Suprapubic skin (tissue), 4 donors: Measurements from ENCODE around the gene SLC51B. TPM values are rescaled to one million over a fixed set of nuclear protein-coding genes. Genes with fewer than 3 reads are reported as not detected.
"Not testable (repeated sequence)": the region's sequence is repeated elsewhere in the genome, so short reads cannot be mapped to it uniquely, and the experiment has no call there.

Source experiments
- DNase-seq, 2 donors: peaks; one replicate each; pipeline ENCODE4 v3.0.0-alpha.2; 2019; ENCODE audit warnings: low spot score in 2 of 2
- H3K27ac ChIP-seq: fragments of 200-600 bp; sonication (generic); one replicate; pipeline ENCODE4 v1.5.1; 2019
- H3K27me3 ChIP-seq: fragments of 200-600 bp; sonication (generic); one replicate; pipeline ENCODE4 v1.5.1; 2019
- H3K36me3 ChIP-seq: fragments of 200-600 bp; sonication (generic); one replicate; pipeline ENCODE4 v1.5.1; 2019
- H3K4me1 ChIP-seq: fragments of 200-600 bp; sonication (generic); one replicate; pipeline ENCODE4 v1.5.1; 2019
- H3K4me3 ChIP-seq: fragments of 200-600 bp; sonication (generic); one replicate; pipeline ENCODE4 v1.5.1; 2019; ENCODE audit warnings: mild to moderate bottlenecking
- H3K9me3 ChIP-seq: fragments of 200-600 bp; sonication (generic); one replicate; pipeline ENCODE4 v1.5.1; 2019
- EP300 ChIP-seq: sonication (generic); formaldehyde crosslinking; IDR thresholded peaks from one replicate; pipeline ENCODE4 v1.6.1; 2017; ENCODE audit warnings: antibody characterized with exemption
- POLR2A ChIP-seq, 2 donors: fragments of 450-650 bp; IDR thresholded peaks; one replicate each; pipeline ENCODE4 v1.6.1; 2017; ENCODE audit warnings: antibody characterized with exemption in 2 of 2, mild to moderate bottlenecking in 2 of 2, moderate library complexity in 2 of 2
- POLR2AphosphoS5 ChIP-seq, 3 donors: sonication (generic); formaldehyde crosslinking; IDR thresholded peaks; one replicate each; pipeline ENCODE4 v1.6.1; 2017; ENCODE audit warnings: antibody characterized with exemption in 3 of 3
- WGBS: methylation state at CpG from one replicate; pipeline ENCODE4 v1.1.5; 2018; 5-methylcytosine and 5-hydroxymethylcytosine counted together
- total RNA-seq, 4 donors: library from RNA; depleted of rRNA; stranded (reverse); fragments of >200 nt; gene quantifications; one replicate each; pipeline ENCODE4 v1.1.0, GENCODE V29; 2016
- TF ChIP-seq, protein P1 (sequence below), 2 donors: fragments of 200-600 bp in 1 of 2; fragments of 450-650 bp in 1 of 2; sonication (generic) in 1 of 2; IDR thresholded peaks; one replicate each; pipeline ENCODE4 v1.5.1; 2016 to 2019; ENCODE audit warnings: antibody characterized with exemption in 2 of 2, mild to moderate bottlenecking in 1 of 2, moderate library complexity in 1 of 2

Gene SLC51B
- total RNA-seq, 4 donors from 2014 or later: 0.60 TPM; not detected in 3

DNA sequence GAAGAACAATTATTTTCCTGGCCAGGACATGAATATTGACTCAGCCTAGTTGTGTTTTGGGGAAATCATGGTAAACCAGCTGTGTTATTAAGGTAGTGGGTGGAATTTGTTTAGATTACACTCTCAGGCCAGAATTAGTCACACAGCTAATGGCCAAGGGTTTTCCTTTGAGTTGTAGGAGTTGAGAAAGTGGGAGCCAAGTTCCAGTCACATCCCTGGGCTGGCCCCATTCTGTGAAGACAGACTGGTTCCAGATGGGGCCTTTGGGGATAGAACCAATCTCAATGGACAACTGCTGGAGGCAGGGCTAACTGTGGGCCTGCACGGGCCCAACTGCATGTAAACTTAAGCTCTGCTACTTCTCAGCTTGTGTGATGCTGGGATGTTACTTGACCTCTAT lies 24.0 kb downstream of the SLC51B start:
- H3K4me3 ChIP-seq: no peak overlapping the region
- H3K27me3 ChIP-seq: peaks cover 22% of the 10 kb centered on the region
- peaks cover 31% of the 10 kb centered on the region for H3K4me1 ChIP-seq
- no peak for DNase-seq
- WGBS: no CpG with 5 or more reads among the region's 1 CpG
- TF ChIP-seq EP300: no peak
- no peak for TF ChIP-seq POLR2AphosphoS5 (IDR thresholded peaks at IDR 0.05)
- TF ChIP-seq, protein P1, sequence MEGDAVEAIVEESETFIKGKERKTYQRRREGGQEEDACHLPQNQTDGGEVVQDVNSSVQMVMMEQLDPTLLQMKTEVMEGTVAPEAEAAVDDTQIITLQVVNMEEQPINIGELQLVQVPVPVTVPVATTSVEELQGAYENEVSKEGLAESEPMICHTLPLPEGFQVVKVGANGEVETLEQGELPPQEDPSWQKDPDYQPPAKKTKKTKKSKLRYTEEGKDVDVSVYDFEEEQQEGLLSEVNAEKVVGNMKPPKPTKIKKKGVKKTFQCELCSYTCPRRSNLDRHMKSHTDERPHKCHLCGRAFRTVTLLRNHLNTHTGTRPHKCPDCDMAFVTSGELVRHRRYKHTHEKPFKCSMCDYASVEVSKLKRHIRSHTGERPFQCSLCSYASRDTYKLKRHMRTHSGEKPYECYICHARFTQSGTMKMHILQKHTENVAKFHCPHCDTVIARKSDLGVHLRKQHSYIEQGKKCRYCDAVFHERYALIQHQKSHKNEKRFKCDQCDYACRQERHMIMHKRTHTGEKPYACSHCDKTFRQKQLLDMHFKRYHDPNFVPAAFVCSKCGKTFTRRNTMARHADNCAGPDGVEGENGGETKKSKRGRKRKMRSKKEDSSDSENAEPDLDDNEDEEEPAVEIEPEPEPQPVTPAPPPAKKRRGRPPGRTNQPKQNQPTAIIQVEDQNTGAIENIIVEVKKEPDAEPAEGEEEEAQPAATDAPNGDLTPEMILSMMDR (IDR thresholded peaks at IDR 0.05): no peak
- TF ChIP-seq POLR2A (IDR thresholded peaks at IDR 0.05): no peak
- H3K9me3 ChIP-seq: no peaks in the 10 kb centered on the region
- H3K27ac ChIP-seq: peak overlapping the region; percentile 88
- H3K36me3 ChIP-seq: no peaks in the 10 kb centered on the region

DNA sequence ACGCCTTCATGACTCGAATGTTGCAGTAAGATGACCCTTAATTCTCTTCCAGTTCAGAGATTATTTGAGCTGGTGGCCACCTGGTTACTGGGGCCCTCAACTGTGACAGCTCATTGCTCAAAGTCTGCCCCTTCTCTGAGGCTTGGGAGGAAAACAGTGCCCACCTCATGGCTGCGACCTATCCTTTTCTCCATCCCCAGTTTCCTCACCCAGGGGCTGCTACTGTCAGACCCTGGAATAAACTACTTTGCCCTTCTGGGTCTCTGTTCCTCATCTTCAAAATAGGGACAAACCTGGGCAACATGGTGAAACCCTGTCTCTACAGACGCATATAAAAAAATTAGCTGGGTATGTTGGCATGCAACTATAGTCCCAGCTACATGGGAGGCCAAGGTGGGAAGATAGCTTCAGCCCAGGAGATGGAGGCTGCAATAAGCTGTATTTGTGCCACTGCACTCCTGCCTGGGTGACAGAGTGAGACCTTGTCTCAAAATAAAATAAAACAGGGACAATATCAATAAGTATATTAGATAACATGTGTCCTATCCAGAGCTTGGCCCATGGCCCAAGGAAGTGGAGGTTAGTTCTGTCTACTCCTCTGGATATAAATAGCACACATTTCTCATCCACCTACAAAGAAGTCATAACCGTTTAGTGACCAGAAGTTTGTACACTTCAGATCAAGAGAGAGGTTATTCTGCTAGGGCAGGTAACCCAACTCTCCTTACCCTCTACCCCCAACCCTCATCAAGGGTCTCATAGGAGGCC lies 24.8 kb downstream of the SLC51B start:
- 77% methylated on average over 5 of the region's 5 CpGs for WGBS
- peaks cover 31% of the 10 kb centered on the region for H3K4me1 ChIP-seq

DNA sequence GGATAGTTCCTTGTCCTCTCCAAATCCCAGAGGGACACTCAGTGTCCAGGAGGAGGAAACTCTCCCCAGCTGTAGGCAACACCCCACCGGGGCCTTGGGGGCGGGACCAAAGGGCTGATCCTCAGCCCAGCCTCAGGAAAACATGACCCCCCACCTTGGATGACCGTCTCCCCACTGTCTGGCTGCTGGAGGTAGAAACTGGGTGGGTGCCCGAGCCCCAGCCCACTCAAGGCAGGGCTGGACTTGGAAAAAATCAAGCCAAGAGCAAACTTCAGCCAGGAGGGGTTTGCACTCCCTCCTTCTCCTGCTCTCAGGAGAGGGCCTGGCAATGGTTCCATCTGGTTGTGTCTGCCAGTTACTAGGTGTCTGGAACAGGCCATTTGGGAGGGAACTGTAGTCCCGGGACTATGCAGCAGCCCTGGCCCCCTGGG lies 26.2 kb downstream of the SLC51B start:
- Histone ChIP-seq H3K4me1 (peaks cover 31% of the 10 kb centered on the region), H3K36me3 (no peaks in the 10 kb centered on the region), H3K27me3 (peaks cover 19% of the 10 kb centered on the region), H3K27ac (peak overlapping the region; percentile 7), H3K4me3 (no peak overlapping the region), H3K9me3 (no peaks in the 10 kb centered on the region)
- 58% methylated on average over 2 of the region's 5 CpGs for WGBS
- no peak for TF ChIP-seq POLR2AphosphoS5 (IDR thresholded peaks at IDR 0.05)
- TF ChIP-seq POLR2A (IDR thresholded peaks at IDR 0.05): no peak
- TF ChIP-seq, protein P1 (IDR thresholded peaks at IDR 0.05): no peak
- no peak for TF ChIP-seq EP300
- no peak for DNase-seq

More for the DNA sequence above, 24.8 kb downstream of the SLC51B start:
- peaks cover 22% of the 10 kb centered on the region for H3K27me3 ChIP-seq
- H3K4me3 ChIP-seq: no peak overlapping the region
- no peaks in the 10 kb centered on the region for H3K9me3 ChIP-seq
- TF ChIP-seq POLR2A (IDR thresholded peaks at IDR 0.05) (no peak), EP300 (no peak), POLR2AphosphoS5 (IDR thresholded peaks at IDR 0.05) (no peak)
- no peak overlapping the region for H3K27ac ChIP-seq
- no peak for DNase-seq
- H3K36me3 ChIP-seq: no peaks in the 10 kb centered on the region

DNA sequence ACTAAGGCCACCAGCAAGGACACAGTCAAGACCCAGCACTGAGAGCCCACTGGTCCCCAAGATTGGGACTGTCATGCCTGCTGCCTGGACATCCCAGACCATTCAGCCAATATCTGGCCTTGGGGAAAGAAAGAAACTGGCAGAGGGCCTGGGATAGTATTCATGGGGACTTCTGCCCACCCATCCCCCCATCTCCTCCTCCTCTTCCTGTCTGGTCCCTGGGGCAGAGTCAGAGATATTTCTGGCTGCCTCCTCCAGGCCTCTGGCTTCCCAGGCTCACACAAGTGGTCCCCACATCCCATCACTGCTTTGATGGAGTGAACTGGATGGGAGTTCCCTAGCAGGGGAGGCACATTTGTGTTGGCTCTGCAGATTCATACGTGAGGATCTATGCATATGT lies 26.8 kb downstream of the SLC51B start:
- TF ChIP-seq POLR2AphosphoS5 (IDR thresholded peaks at IDR 0.05) (no peak), EP300 (no peak), POLR2A (IDR thresholded peaks at IDR 0.05) (no peak)
- TF ChIP-seq, protein P1 (IDR thresholded peaks at IDR 0.05): no peak
- Histone ChIP-seq H3K27ac (peak overlapping the region; percentile 7), H3K4me1 (peaks cover 31% of the 10 kb centered on the region), H3K4me3 (no peak overlapping the region), H3K27me3 (peaks cover 19% of the 10 kb centered on the region), H3K36me3 (no peaks in the 10 kb centered on the region), H3K9me3 (no peaks in the 10 kb centered on the region)
- WGBS: 50% methylated on average over 1 of the region's 1 CpG
- DNase-seq: no peak

DNA sequence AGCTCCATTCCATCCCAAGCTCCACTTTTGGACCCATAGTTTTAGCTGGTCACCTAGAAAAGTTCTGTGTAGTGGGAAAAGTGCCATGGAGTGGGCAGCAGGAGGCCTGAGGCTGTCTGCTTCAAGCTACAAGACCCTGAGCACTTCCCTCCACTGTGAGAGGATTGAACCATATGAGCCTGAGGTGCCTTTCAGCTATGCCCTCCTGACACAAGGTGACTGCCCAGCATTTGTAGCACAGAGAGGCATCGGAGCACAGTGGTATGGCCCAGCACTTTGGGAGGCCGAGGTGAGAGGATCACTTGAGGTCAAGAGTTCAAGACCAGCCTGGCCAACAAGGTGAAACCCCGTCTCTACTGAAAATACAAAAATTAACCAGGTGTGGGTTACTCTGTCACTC lies 27.4 kb downstream of the SLC51B start:
- WGBS: 80% methylated on average over 3 of the region's 3 CpGs
- TF ChIP-seq POLR2A (IDR thresholded peaks at IDR 0.05) (no peak), POLR2AphosphoS5 (IDR thresholded peaks at IDR 0.05) (no peak), EP300 (no peak)
- TF ChIP-seq, protein P1 (IDR thresholded peaks at IDR 0.05): no peak
- Histone ChIP-seq H3K4me1 (peaks cover 27% of the 10 kb centered on the region), H3K9me3 (no peaks in the 10 kb centered on the region), H3K36me3 (no peaks in the 10 kb centered on the region), H3K27me3 (peaks cover 19% of the 10 kb centered on the region), H3K4me3 (no peak overlapping the region), H3K27ac (no peak overlapping the region)
- no peak for DNase-seq

DNA sequence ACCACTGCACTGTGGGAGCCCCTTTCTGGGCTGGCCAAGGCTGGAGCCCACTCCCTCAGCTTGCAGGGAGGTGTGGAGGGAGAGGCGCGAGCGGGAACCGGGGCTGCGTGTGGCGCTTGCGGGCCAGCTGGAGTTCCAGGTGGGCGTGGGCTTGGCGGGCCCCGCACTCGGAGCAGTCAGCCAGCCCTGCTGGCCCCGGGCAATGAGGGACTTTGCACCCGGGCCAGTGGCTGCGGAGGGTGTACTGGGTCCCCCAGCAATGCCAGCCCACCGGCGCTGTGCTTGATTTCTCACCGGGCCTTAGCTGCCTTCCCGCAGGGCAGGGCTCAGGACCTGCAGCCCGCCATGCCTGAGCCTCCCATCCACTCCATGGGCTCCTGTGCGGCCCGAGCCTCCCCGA lies 29.8 kb downstream of the SLC51B start:
- Histone ChIP-seq H3K4me1 (peaks cover 17% of the 10 kb centered on the region), H3K27me3 (peaks cover 16% of the 10 kb centered on the region)
- H3K4me3 ChIP-seq, H3K27ac ChIP-seq, H3K36me3 ChIP-seq, H3K9me3 ChIP-seq, DNase-seq: not testable (repeated sequence)
- WGBS: 91% methylated on average over 9 of the region's 22 CpGs

DNA sequence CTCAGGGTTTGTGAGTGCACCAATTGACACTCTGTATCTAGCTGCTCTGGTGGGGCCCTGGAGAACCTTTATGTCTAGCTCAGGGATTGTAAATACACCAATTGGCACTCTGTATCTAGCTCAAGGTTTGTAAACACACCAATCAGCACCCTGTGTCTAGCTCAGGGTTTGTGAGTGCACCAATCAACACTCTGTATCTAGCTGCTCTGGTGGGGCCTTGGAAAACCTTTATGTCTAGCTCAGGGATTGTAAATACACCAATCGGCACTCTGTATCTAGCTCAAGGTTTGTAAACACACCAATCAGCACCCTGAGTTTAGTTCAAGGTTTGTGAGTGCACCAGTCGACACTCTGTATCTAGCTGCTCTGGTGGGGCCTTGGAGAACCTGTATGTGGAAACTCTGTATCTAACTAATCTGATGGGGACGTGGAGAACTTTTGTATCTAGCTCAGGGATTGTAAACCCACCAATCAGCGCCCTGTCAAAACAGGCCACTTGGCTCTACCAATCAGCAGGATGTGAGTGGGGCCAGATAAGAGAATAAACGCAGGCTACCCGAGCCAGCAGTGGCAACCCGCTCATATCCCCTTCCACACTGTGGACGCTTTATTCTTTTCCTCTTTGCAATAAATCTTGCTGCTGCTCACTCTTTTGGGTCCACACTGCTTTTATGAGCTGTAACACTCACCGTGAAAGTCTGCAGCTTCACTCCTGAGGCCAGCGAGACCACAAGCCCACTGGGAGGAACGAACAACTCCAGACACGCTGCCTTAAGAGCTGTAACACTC lies 30.6 kb downstream of the SLC51B start:
- DNase-seq, H3K9me3 ChIP-seq, H3K4me3 ChIP-seq, H3K27ac ChIP-seq, H3K36me3 ChIP-seq: not testable (repeated sequence)
- Histone ChIP-seq H3K4me1 (peaks cover 17% of the 10 kb centered on the region), H3K27me3 (peaks cover 16% of the 10 kb centered on the region)
- WGBS: 87% methylated on average over 11 of the region's 12 CpGs
